H1 (cell line): ENCODE measurements around the gene FICD. TPM values are rescaled to one million over a fixed set of nuclear protein-coding genes. Genes with fewer than 3 reads are reported as not detected.

Source experiments
- CTCF ChIA-PET: fragments of 300-600 bp; sonication (Branson Sonifier 250); formaldehyde crosslinking; loops from one replicate; lab custom pipeline; 2021; ENCODE audit not compliant: partially characterized antibody; lab: Charles Lee
- POLR2A ChIA-PET: fragments of 300-600 bp; sonication (Branson Sonifier 250); formaldehyde crosslinking; loops from one replicate; lab custom pipeline; 2021; ENCODE audit warnings: inconsistent platforms; ENCODE audit not compliant: partially characterized antibody; lab: Charles Lee
- DNase-seq, 2 experiments: peaks; one replicate each; pipeline versions ENCODE4 v3.0.0 to v3.0.0-alpha.2; 2010 to 2022; ENCODE audit warnings: low spot score in 2 of 2, low read depth in 1 of 2, mixed read lengths in 1 of 2
- FAIRE-seq: peaks from 2 replicates; lab custom pipeline; 2011; peaks lifted over from hg19 to GRCh38; lab: Jason Lieb, UNC
- H2AFZ ChIP-seq: 2 replicates; pipeline ENCODE4 v1.8.1; 2012; ENCODE audit warnings: low read length, inconsistent platforms
- H2AK5ac ChIP-seq: 2 replicates; pipeline ENCODE4 v1.6.1; 2013; ENCODE audit warnings: low read depth, low read length
- H2BK120ac ChIP-seq: replicated peaks from 2 replicates; pipeline ENCODE3; 2013; ENCODE audit warnings: low read depth, low read length, inconsistent platforms
- H2BK12ac ChIP-seq: 2 replicates; pipeline ENCODE4 v1.6.1; 2013; ENCODE audit warnings: low read depth, low read length
- H2BK15ac ChIP-seq: 2 replicates; pipeline ENCODE4 v1.6.1; 2013; ENCODE audit warnings: low read length
- H2BK20ac ChIP-seq: 2 replicates; pipeline ENCODE4 v1.6.1; 2013; ENCODE audit warnings: low read length
- H2BK5ac ChIP-seq: 2 replicates; pipeline ENCODE4 v1.6.1; 2013; ENCODE audit warnings: low read depth, low read length
- H3K14ac ChIP-seq: 2 replicates; pipeline ENCODE4 v1.6.1; 2013; ENCODE audit warnings: inconsistent platforms; ENCODE audit not compliant: insufficient read length
- H3K18ac ChIP-seq: 2 replicates; pipeline ENCODE4 v1.6.1; 2013; ENCODE audit warnings: low read length; ENCODE audit errors: extremely low read depth
- H3K23ac ChIP-seq: 2 replicates; pipeline ENCODE4 v1.6.1; 2013; ENCODE audit warnings: inconsistent platforms; ENCODE audit not compliant: insufficient read length
- H3K23me2 ChIP-seq: 2 replicates; pipeline ENCODE4 v1.6.1; 2013; ENCODE audit warnings: low read depth, low read length
- H3K27ac ChIP-seq: 2 replicates; pipeline ENCODE4 v1.6.1; 2011; ENCODE audit warnings: low read depth, low read length, inconsistent platforms
- H3K27me3 ChIP-seq, 4 experiments: replicated peaks in 1 of 4; 1 replicate in 1 of 4; 2 replicates in 3 of 4; pipeline versions ENCODE4 v1.6.1 to v1.8.1; 2011 to 2013; ENCODE audit warnings: low read length in 3 of 4, mild to moderate bottlenecking in 3 of 4, inconsistent platforms in 2 of 4, mixed read lengths in 2 of 4, moderate library complexity in 1 of 4; ENCODE audit not compliant: control insufficient read depth in 3 of 4, insufficient read depth in 3 of 4; ENCODE audit errors: extremely low read depth in 1 of 4
- H3K36me3 ChIP-seq, 4 experiments: 2 replicates each; pipeline versions ENCODE4 v1.6.1 to v1.8.1; 2011 to 2013; ENCODE audit warnings: mild to moderate bottlenecking in 4 of 4, low read length in 3 of 4, moderate library complexity in 2 of 4, control low read depth in 1 of 4, inconsistent platforms in 1 of 4; ENCODE audit not compliant: insufficient read depth in 4 of 4, control insufficient read depth in 2 of 4
- H3K4ac ChIP-seq: replicated peaks from 2 replicates; pipeline ENCODE3; 2013; ENCODE audit warnings: low read length, low read depth, mixed read lengths, inconsistent platforms; ENCODE audit not compliant: insufficient read length
- H3K4me1 ChIP-seq, 4 experiments: replicated peaks in 1 of 4; 1 replicate in 1 of 4; 2 replicates in 3 of 4; pipeline versions ENCODE4 v1.6.1 to v1.8.1; 2011 to 2013; ENCODE audit warnings: low read length in 3 of 4, inconsistent platforms in 2 of 4, mixed read lengths in 1 of 4; ENCODE audit not compliant: insufficient read depth in 4 of 4, control insufficient read depth in 3 of 4
- H3K4me2 ChIP-seq, 2 experiments: 2 replicates each; pipeline versions ENCODE4 v1.6.1 to v1.8.1; 2011 to 2013; ENCODE audit warnings: low read depth in 2 of 2, low read length in 2 of 2, control low read depth in 1 of 2, inconsistent platforms in 1 of 2, mild to moderate bottlenecking in 1 of 2; ENCODE audit not compliant: insufficient read depth in 1 of 2
- H3K4me3 ChIP-seq, 4 experiments: fragments of 200-600, 300-600 bp in 1 of 4; sonication (generic), shearing (Covaris generic), sonication (Bioruptor Twin) in 1 of 4; 2 replicates each; pipeline versions ENCODE4 v1.5.1 to v1.8.1; 2011 to 2016; ENCODE audit warnings: low read length in 4 of 4, low read depth in 3 of 4, control low read depth in 2 of 4, inconsistent platforms in 2 of 4, mild to moderate bottlenecking in 2 of 4, mixed read lengths in 1 of 4, moderate library complexity in 1 of 4; ENCODE audit not compliant: insufficient read depth in 2 of 4; ENCODE audit errors: extremely low read depth in 1 of 4
- H3K56ac ChIP-seq: replicated peaks from 2 replicates; pipeline ENCODE3; 2013; ENCODE audit warnings: low read depth, mild to moderate bottlenecking, mixed read lengths, low read length, inconsistent platforms; ENCODE audit not compliant: insufficient read length
- H3K79me1 ChIP-seq: 2 replicates; pipeline ENCODE4 v1.6.1; 2013; ENCODE audit warnings: low read depth, low read length, control low read depth
- H3K79me2 ChIP-seq, 2 experiments: 2 replicates each; pipeline versions ENCODE4 v1.6.1 to v1.8.1; 2012 to 2013; ENCODE audit warnings: low read length in 2 of 2, mild to moderate bottlenecking in 2 of 2, inconsistent platforms in 1 of 2; ENCODE audit not compliant: insufficient read depth in 2 of 2, control insufficient read depth in 1 of 2
- H3K9ac ChIP-seq, 4 experiments: replicated peaks in 1 of 4; 1 replicate in 1 of 4; 2 replicates in 3 of 4; pipeline versions ENCODE4 v1.6.1 to v1.8.1; 2011 to 2013; ENCODE audit warnings: low read depth in 3 of 4, low read length in 3 of 4, control low read depth in 2 of 4, mild to moderate bottlenecking in 2 of 4, moderate library complexity in 2 of 4, inconsistent platforms in 1 of 4; ENCODE audit errors: extremely low read depth in 1 of 4
- H3K9me3 ChIP-seq, 2 experiments: 2 replicates each; pipeline versions ENCODE4 v1.6.1 to v1.8.1; 2012 to 2013; ENCODE audit warnings: mild to moderate bottlenecking in 2 of 2, moderate library complexity in 2 of 2, control low read depth in 1 of 2, inconsistent platforms in 1 of 2, low read depth in 1 of 2, low read length in 1 of 2, mixed read lengths in 1 of 2; ENCODE audit not compliant: insufficient read depth in 2 of 2
- H4K20me1 ChIP-seq, 2 experiments: replicated peaks in 1 of 2; 2 replicates each; pipeline versions ENCODE3 to v1.8.1; 2011 to 2013; ENCODE audit warnings: inconsistent platforms in 2 of 2, low read length in 2 of 2, mild to moderate bottlenecking in 1 of 2; ENCODE audit not compliant: insufficient read depth in 2 of 2, control insufficient read depth in 1 of 2
- H4K5ac ChIP-seq: 2 replicates; pipeline ENCODE4 v1.6.1; 2013; ENCODE audit warnings: low read length, low read depth, mixed read lengths, inconsistent platforms; ENCODE audit not compliant: insufficient read length
- H4K8ac ChIP-seq: 2 replicates; pipeline ENCODE4 v1.8.0; 2013; ENCODE audit warnings: mild to moderate bottlenecking, moderate library complexity, low read length, inconsistent platforms; ENCODE audit not compliant: insufficient read depth; ENCODE audit errors: extremely low read depth
- H4K91ac ChIP-seq: replicated peaks from 2 replicates; pipeline ENCODE3; 2013; ENCODE audit warnings: low read length, mixed read lengths, inconsistent platforms; ENCODE audit not compliant: insufficient read length
- BACH1 ChIP-seq: IDR thresholded peaks from 2 replicates; pipeline ENCODE4 v1.6.1; 2012; ENCODE audit warnings: low read length, improper control_type of control experiment
- FOSL1 ChIP-seq: IDR thresholded peaks from 2 replicates; pipeline ENCODE4 v1.6.1; 2011; ENCODE audit warnings: mild to moderate bottlenecking, low read depth, low read length, moderate library complexity; ENCODE audit not compliant: insufficient read depth
- JUN ChIP-seq: IDR thresholded peaks from 2 replicates; pipeline ENCODE4 v1.6.1; 2011; ENCODE audit warnings: low read depth, mild to moderate bottlenecking, improper control_type of control experiment, low read length
- KDM5A ChIP-seq: fragments of 200-600 bp; IDR thresholded peaks from 2 replicates; pipeline ENCODE4 v1.7.1; 2012; ENCODE audit warnings: mild to moderate bottlenecking, low read length, inconsistent platforms, mixed read lengths
- RAD21 ChIP-seq, 2 experiments: IDR thresholded peaks in 1 of 2; conservative IDR thresholded peaks in 1 of 2; 2 replicates each; pipeline ENCODE4 v1.6.1; 2011; ENCODE audit warnings: low read depth in 2 of 2, low read length in 2 of 2, improper control_type of control experiment in 1 of 2, inconsistent platforms in 1 of 2, mild to moderate bottlenecking in 1 of 2, moderate library complexity in 1 of 2
- SP1 ChIP-seq: IDR thresholded peaks from 2 replicates; pipeline ENCODE4 v1.6.1; 2011; ENCODE audit warnings: low read depth, low read length
- SP4 ChIP-seq: IDR thresholded peaks from 2 replicates; pipeline ENCODE4 v1.6.1; 2012; ENCODE audit warnings: low read length, inconsistent platforms
- SUZ12 ChIP-seq: fragments of 200-600 bp; sonication (generic); IDR thresholded peaks from 2 replicates; pipeline ENCODE4 v1.6.1; 2012; ENCODE audit warnings: mild to moderate bottlenecking, inconsistent platforms, low read length, moderate library complexity, mixed read lengths
- TAF1 ChIP-seq: IDR thresholded peaks from 2 replicates; pipeline ENCODE4 v1.6.1; 2011; ENCODE audit warnings: mild to moderate bottlenecking, low read depth, low read length
- TBP ChIP-seq: IDR thresholded peaks from 2 replicates; pipeline ENCODE4 v1.6.1; 2011; ENCODE audit warnings: low read depth, low read length, improper control_type of control experiment
- TEAD4 ChIP-seq: IDR thresholded peaks from 2 replicates; pipeline ENCODE4 v1.6.1; 2012; ENCODE audit warnings: low read depth, low read length, inconsistent platforms, mixed read lengths
- WGBS, 2 experiments: shearing (Covaris generic) in 1 of 2; methylation state at CpG; one replicate each; pipeline versions ENCODE4 v1.1.6 to v1.1.7; 2013 to 2015; ENCODE audit warnings: low lambda C conversion rate in 2 of 2, mixed read lengths in 2 of 2, inconsistent platforms in 1 of 2, low coverage in 1 of 2, missing lambda C conversion rate in 1 of 2; ENCODE audit not compliant: insufficient replicate concordance in 2 of 2, insufficient coverage in 1 of 2, insufficient read length in 1 of 2; ENCODE audit errors: extremely low coverage in 1 of 2, missing lambda C conversion rate in 1 of 2; 5-methylcytosine and 5-hydroxymethylcytosine counted together
- polyA plus RNA-seq, 7 experiments: library from polyadenylated mRNA; depleted of rRNA in 3 of 7; stranded (reverse) in 5 of 7; unstranded in 2 of 7; fragments of >200 nt in 5 of 7; fragments of 200-250 nt in 2 of 7; gene quantifications; 1 replicate in 5 of 7; 2 replicates in 1 of 7; 4 replicates in 1 of 7; pipeline versions ENCODE4 v1.2.1 to v1.2.3, GENCODE V29; 2011 to 2013; ENCODE audit warnings: missing spikeins in 2 of 7, mixed read lengths in 2 of 7
- total RNA-seq: library from RNA; stranded (reverse); fragmentation: NEBNext Ultra II Directional; extraction: Animal tissue kit (Norgen Biotek cat#: 25700); gene quantifications from 2 replicates; pipeline ENCODE4 v1.2.1, GENCODE V29; 2021
- TF ChIP-seq, protein P1 (sequence below), 3 experiments: IDR thresholded peaks; 1 replicate in 2 of 3; 2 replicates in 1 of 3; pipeline versions ENCODE4 v1.5.1 to v1.6.1; 2011; ENCODE audit warnings: low read length in 3 of 3, mild to moderate bottlenecking in 3 of 3, inconsistent platforms in 2 of 3, low read depth in 1 of 3, moderate library complexity in 1 of 3; ENCODE audit not compliant: insufficient read depth in 1 of 3; ENCODE audit errors: control extremely low read depth in 1 of 3

The FICD gene
- total and polyA plus RNA-seq, 2 of the 8 experiments (the other 6 are each of a cell fraction or from before 2014, with no cell fraction given): 2.2 to 6.0 TPM

DNA sequence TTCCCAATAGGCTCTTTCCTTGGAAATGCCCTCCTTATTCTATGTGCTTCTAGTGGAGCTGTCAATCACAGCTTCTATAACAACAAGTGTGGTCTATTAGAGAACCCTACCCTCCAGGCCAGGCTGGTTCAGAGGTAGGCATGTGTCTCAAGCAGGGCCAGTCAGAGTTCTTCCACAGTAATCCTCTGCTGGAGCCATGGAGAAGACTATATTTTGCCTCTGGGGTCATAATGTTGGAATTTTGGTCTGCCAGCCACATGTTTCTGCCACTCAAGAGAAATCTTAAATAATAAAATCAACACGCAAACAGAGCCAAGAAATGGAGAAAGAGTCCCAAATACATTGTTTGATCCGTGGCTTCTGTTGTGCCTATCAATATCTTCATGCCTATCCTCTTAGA lies 23.8 kb upstream of the FICD start:
- no peak overlapping the region for H2BK15ac ChIP-seq
- no peak overlapping the region for H2AFZ ChIP-seq
- no peak overlapping the region for H2BK5ac ChIP-seq
- ChIA-PET POLR2A (interaction anchor here (0.6 kb wide), 1 partner anchor 10 kb away, joined by 3 read pairs; no protein-coding TSS in a partner anchor), CTCF (interaction anchor here (0.7 to 6.2 kb wide), 13 partner anchors 9 to 502 kb away, joined by 3 to 53 read pairs (median 3); no protein-coding TSS in a partner anchor)
- H3K79me2 ChIP-seq: no peaks in the 10 kb centered on the region
- no peak overlapping the region for H4K8ac ChIP-seq
- H4K20me1 ChIP-seq: no peaks in the 10 kb centered on the region
- no peak overlapping the region for H3K9ac ChIP-seq
- no peak overlapping the region for H3K14ac ChIP-seq
- no peak overlapping the region for H2BK12ac ChIP-seq
- no peak overlapping the region for H3K4ac ChIP-seq
- no peak overlapping the region for H3K23ac ChIP-seq
- H4K5ac ChIP-seq: no peak overlapping the region
- H3K4me1 ChIP-seq: no peaks in the 10 kb centered on the region
- no peaks in the 10 kb centered on the region for H3K23me2 ChIP-seq
- no peak overlapping the region for H3K56ac ChIP-seq
- no peak overlapping the region for H2BK120ac ChIP-seq
- no peak overlapping the region for H3K4me3 ChIP-seq
- H4K91ac ChIP-seq: no peak overlapping the region
- H3K36me3 ChIP-seq: no peaks in the 10 kb centered on the region
- 81% methylated on average over 2 of the region's 2 CpGs; no CpG with 5 or more reads in 1 of the 2 experiments for whole genome bisulfite sequencing, 2 experiments
- H3K79me1 ChIP-seq: no peaks in the 10 kb centered on the region
- no peak overlapping the region for H3K18ac ChIP-seq
- H3K27me3 ChIP-seq: no peaks in the 10 kb centered on the region
- no peak overlapping the region for H2BK20ac ChIP-seq
- no peak overlapping the region for H3K27ac ChIP-seq
- no peak for FAIRE-seq
- 0 out of 4 replicates have a peak, but pooled peaks cover 0 to 8% of the 10 kb centered on the region in 2 experiments for H3K9me3 ChIP-seq
- no peak for DNase-seq
- no peak overlapping the region for H3K4me2 ChIP-seq
- H2AK5ac ChIP-seq: no peak overlapping the region
- TF ChIP-seq TAF1: no peak
- no peak for TF ChIP-seq KDM5A
- TF ChIP-seq RAD21 (IDR thresholded peaks at IDR 0.05 in 1 of 2, conservative IDR thresholded peaks at IDR 0.05 in 1 of 2; ENCODE audit: low read depth in 2 of 2, low read length in 2 of 2): no peak
- TF ChIP-seq SUZ12: no peak
- TF ChIP-seq JUN: no peak
- no peak for TF ChIP-seq SP1
- no peak for TF ChIP-seq SP4
- TF ChIP-seq TEAD4: no peak
- TF ChIP-seq TBP: no peak
- no peak for TF ChIP-seq FOSL1
- TF ChIP-seq BACH1: no peak
- TF ChIP-seq, protein P1, sequence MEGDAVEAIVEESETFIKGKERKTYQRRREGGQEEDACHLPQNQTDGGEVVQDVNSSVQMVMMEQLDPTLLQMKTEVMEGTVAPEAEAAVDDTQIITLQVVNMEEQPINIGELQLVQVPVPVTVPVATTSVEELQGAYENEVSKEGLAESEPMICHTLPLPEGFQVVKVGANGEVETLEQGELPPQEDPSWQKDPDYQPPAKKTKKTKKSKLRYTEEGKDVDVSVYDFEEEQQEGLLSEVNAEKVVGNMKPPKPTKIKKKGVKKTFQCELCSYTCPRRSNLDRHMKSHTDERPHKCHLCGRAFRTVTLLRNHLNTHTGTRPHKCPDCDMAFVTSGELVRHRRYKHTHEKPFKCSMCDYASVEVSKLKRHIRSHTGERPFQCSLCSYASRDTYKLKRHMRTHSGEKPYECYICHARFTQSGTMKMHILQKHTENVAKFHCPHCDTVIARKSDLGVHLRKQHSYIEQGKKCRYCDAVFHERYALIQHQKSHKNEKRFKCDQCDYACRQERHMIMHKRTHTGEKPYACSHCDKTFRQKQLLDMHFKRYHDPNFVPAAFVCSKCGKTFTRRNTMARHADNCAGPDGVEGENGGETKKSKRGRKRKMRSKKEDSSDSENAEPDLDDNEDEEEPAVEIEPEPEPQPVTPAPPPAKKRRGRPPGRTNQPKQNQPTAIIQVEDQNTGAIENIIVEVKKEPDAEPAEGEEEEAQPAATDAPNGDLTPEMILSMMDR (IDR thresholded peaks at IDR 0.05; ENCODE audit: control extremely low read depth in 1 of 3, insufficient read depth in 1 of 3, low read depth in 1 of 3, low read length in 3 of 3): no peak
